ENCODE measurements around the gene NXN. TPM values are rescaled to one million over a fixed set of nuclear protein-coding genes. Genes with fewer than 3 reads are reported as not detected.

NXN gene
- total and polyA plus RNA-seq, 7 donors: 33.4 to 92.5 (median 73.8) TPM

- Histone ChIP-seq H3K4me3 (peak overlapping the region; percentile 56), H3K27ac (peak overlapping the region; percentile 97), H3K27me3 (ENCODE audit: insufficient read depth in 3 of 3, low read length in 2 of 3) (no peaks in the 10 kb centered on the region), H3K9me3 (no peaks in the 10 kb centered on the region), H3K4me1 (peaks cover 45% of the 10 kb centered on the region), H3K36me3 (ENCODE audit: insufficient read depth in 1 of 2, low read depth in 1 of 2) (no peaks in the 10 kb centered on the region)
- 78 to 86% (median 79%) methylated on average over 25 of the region's 25 CpGs for WGBS, 3 donors
- peak in 1 of 4 donors; percentile 6 for ATAC-seq
- TF ChIP-seq, protein P1, sequence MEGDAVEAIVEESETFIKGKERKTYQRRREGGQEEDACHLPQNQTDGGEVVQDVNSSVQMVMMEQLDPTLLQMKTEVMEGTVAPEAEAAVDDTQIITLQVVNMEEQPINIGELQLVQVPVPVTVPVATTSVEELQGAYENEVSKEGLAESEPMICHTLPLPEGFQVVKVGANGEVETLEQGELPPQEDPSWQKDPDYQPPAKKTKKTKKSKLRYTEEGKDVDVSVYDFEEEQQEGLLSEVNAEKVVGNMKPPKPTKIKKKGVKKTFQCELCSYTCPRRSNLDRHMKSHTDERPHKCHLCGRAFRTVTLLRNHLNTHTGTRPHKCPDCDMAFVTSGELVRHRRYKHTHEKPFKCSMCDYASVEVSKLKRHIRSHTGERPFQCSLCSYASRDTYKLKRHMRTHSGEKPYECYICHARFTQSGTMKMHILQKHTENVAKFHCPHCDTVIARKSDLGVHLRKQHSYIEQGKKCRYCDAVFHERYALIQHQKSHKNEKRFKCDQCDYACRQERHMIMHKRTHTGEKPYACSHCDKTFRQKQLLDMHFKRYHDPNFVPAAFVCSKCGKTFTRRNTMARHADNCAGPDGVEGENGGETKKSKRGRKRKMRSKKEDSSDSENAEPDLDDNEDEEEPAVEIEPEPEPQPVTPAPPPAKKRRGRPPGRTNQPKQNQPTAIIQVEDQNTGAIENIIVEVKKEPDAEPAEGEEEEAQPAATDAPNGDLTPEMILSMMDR (IDR thresholded peaks at IDR 0.05): no peak
- no peak for DNase-seq
- intact Hi-C loops (cut with DNase I): no loop called here
Observed at GRCh38 chr17:850086-850850, 129.3 kb downstream of the NXN start.

GRCh38 chr17:848402-848801 is 131.2 kb downstream of the NXN start:
- no peak overlapping the region for H3K4me3 ChIP-seq
- TF ChIP-seq, protein P1 (IDR thresholded peaks at IDR 0.05): no peak
- H3K4me1 ChIP-seq: peaks cover 54% of the 10 kb centered on the region
- no peaks in the 10 kb centered on the region for H3K36me3 ChIP-seq (ENCODE audit: insufficient read depth in 1 of 2, low read depth in 1 of 2)
- no peaks in the 10 kb centered on the region for H3K27me3 ChIP-seq (ENCODE audit: insufficient read depth in 3 of 3, low read length in 2 of 3)
- H3K27ac ChIP-seq: peak overlapping the region; percentile 31
- ATAC-seq (no peak), DNase-seq (no peak)
- intact Hi-C loops (cut with DNase I): loop anchor here (5.0 kb wide), 1 partner anchor 51 kb away; no protein-coding TSS in a partner anchor
- no peaks in the 10 kb centered on the region for H3K9me3 ChIP-seq
- 74 to 84% (median 81%) methylated on average over 11 of the region's 11 CpGs for WGBS, 3 donors

- 44 to 61% (median 47%) methylated on average over 32 of the region's 32 CpGs for WGBS, 3 donors
- peaks cover 58% of the 10 kb centered on the region for H3K4me1 ChIP-seq
- no peak for DNase-seq
- H3K27ac ChIP-seq: no peak overlapping the region
- TF ChIP-seq, protein P1 (IDR thresholded peaks at IDR 0.05): no peak
- no peak for ATAC-seq
- H3K36me3 ChIP-seq (ENCODE audit: insufficient read depth in 1 of 2, low read depth in 1 of 2): no peaks in the 10 kb centered on the region
- intact Hi-C loops (cut with DNase I): loop anchor here (5.0 kb wide), 1 partner anchor 50 kb away; no protein-coding TSS in a partner anchor
- peak overlapping the region; percentile 5 for H3K4me3 ChIP-seq
- H3K9me3 ChIP-seq: no peaks in the 10 kb centered on the region
- no peaks in the 10 kb centered on the region for H3K27me3 ChIP-seq (ENCODE audit: insufficient read depth in 3 of 3, low read length in 2 of 3)
Observed at GRCh38 chr17:846901-847843, 132.4 kb downstream of the NXN start.

GRCh38 chr17:841313-841712 is 138.3 kb downstream of the NXN start:
- no peak for DNase-seq
- no peaks in the 10 kb centered on the region for H3K9me3 ChIP-seq
- H3K27me3 ChIP-seq (ENCODE audit: insufficient read depth in 3 of 3, low read length in 2 of 3): no peaks in the 10 kb centered on the region
- TF ChIP-seq, protein P1 (IDR thresholded peaks at IDR 0.05): no peak
- H3K4me3 ChIP-seq: no peak overlapping the region
- peaks cover 34% of the 10 kb centered on the region for H3K4me1 ChIP-seq
- H3K27ac ChIP-seq: no peak overlapping the region
- H3K36me3 ChIP-seq (ENCODE audit: insufficient read depth in 1 of 2, low read depth in 1 of 2): no peaks in the 10 kb centered on the region
- no peak for ATAC-seq
- intact Hi-C loops (cut with DNase I): no loop called here
- WGBS, 3 donors: 80 to 84% (median 82%) methylated on average over 31 to 33 of the region's 33 CpGs

All from psoas muscle (tissue), 8 donors.